IMR-90 (cell line): ENCODE results near the gene LTBP2. TPM values are rescaled to one million over a fixed set of nuclear protein-coding genes. Genes with fewer than 3 reads are reported as not detected.

Experiments
- ATAC-seq: fragments of 200-7000 bp; cut with Tn5 transposase; 2 replicates; pipeline ENCODE4 v1.9.1; 2020; ENCODE audit warnings: low read depth, mild to moderate bottlenecking, moderate library complexity
- BruUV-seq: library from RNA; stranded (reverse); fragments of 400-500 nt; replicated peaks from 2 replicates; lab custom pipeline; 2021; lab: Mats Ljungman, UMichigan
- CTCF ChIA-PET: fragments of 300-600 bp; formaldehyde crosslinking; extraction: SDS; loops from one replicate; lab custom pipeline; 2021; ENCODE audit warnings: antibody characterized with exemption; lab: Yijun Ruan, JAX
- POLR2A ChIA-PET: fragments of 300-600 bp; sonication (Branson Sonifier 250); formaldehyde crosslinking; loops from one replicate; lab custom pipeline; 2022; ENCODE audit warnings: antibody characterized with exemption; ENCODE audit not compliant: unreplicated experiment; lab: Charles Lee
- DNase-seq: peaks from one replicate; pipeline ENCODE4 v3.0.0; 2013
- H2AFZ ChIP-seq: replicated peaks from 2 replicates; pipeline ENCODE3; 2013; ENCODE audit warnings: low read length, mild to moderate bottlenecking; ENCODE audit not compliant: poor library complexity
- H2AK5ac ChIP-seq: 2 replicates; pipeline ENCODE4 v1.6.1; 2013; ENCODE audit warnings: low read depth, low read length, inconsistent platforms
- H2AK9ac ChIP-seq: replicated peaks from 2 replicates; pipeline ENCODE3; 2013; ENCODE audit warnings: mild to moderate bottlenecking, low read depth, low read length, moderate library complexity; ENCODE audit not compliant: poor library complexity
- H2BK120ac ChIP-seq: 2 replicates; pipeline ENCODE4 v1.6.1; 2013; ENCODE audit warnings: low read depth, low read length, inconsistent platforms
- H2BK15ac ChIP-seq: 3 replicates; pipeline ENCODE4 v1.6.1; 2013; ENCODE audit warnings: low read depth, low read length, inconsistent platforms
- H2BK20ac ChIP-seq: 2 replicates; pipeline ENCODE4 v1.6.1; 2013; ENCODE audit warnings: low read depth, mild to moderate bottlenecking, inconsistent platforms, low read length, moderate library complexity
- H2BK5ac ChIP-seq: 2 replicates; pipeline ENCODE4 v1.6.1; 2013; ENCODE audit warnings: mild to moderate bottlenecking, low read depth, low read length, inconsistent platforms; ENCODE audit not compliant: poor library complexity, severe bottlenecking
- H3K14ac ChIP-seq: replicated peaks from 2 replicates; pipeline ENCODE4 v1.6.1; 2013; ENCODE audit warnings: low read depth, low read length, inconsistent platforms
- H3K18ac ChIP-seq: 2 replicates; pipeline ENCODE4 v1.6.1; 2013; ENCODE audit warnings: low read depth, low read length, control low read depth
- H3K23ac ChIP-seq: 2 replicates; pipeline ENCODE4 v1.6.1; 2013; ENCODE audit warnings: low read depth, low read length, inconsistent platforms
- H3K27ac ChIP-seq: 2 replicates; pipeline ENCODE4 v1.5.1; 2013; ENCODE audit warnings: mild to moderate bottlenecking, control low read depth, low read length; ENCODE audit not compliant: insufficient read depth
- H3K27me3 ChIP-seq: 2 replicates; pipeline ENCODE4 v1.6.1; 2013; ENCODE audit warnings: low read length; ENCODE audit not compliant: control insufficient read depth, insufficient read depth
- H3K36me3 ChIP-seq: 2 replicates; pipeline ENCODE4 v1.6.1; 2013; ENCODE audit warnings: low read length, mixed read lengths; ENCODE audit not compliant: control insufficient read depth, insufficient read depth
- H3K4ac ChIP-seq: 2 replicates; pipeline ENCODE4 v1.6.1; 2013; ENCODE audit warnings: low read depth, low read length, inconsistent platforms
- H3K4me1 ChIP-seq: 2 replicates; pipeline ENCODE4 v1.6.1; 2013; ENCODE audit warnings: low read length, mixed read lengths; ENCODE audit not compliant: control insufficient read depth, insufficient read depth
- H3K4me2 ChIP-seq: 2 replicates; pipeline ENCODE4 v1.6.1; 2013; ENCODE audit warnings: low read depth, mild to moderate bottlenecking, control low read depth, low read length, moderate library complexity
- H3K4me3 ChIP-seq: 2 replicates; pipeline ENCODE4 v1.5.1; 2013; ENCODE audit warnings: low read depth, mild to moderate bottlenecking, control low read depth, low read length, moderate library complexity; ENCODE audit not compliant: insufficient read depth
- H3K56ac ChIP-seq: 2 replicates; pipeline ENCODE4 v1.6.1; 2013; ENCODE audit warnings: low read length, inconsistent platforms; ENCODE audit not compliant: insufficient read depth; ENCODE audit errors: extremely low read depth
- H3K79me1 ChIP-seq, 2 experiments: 2 replicates each; pipeline ENCODE4 v1.6.1; 2013; ENCODE audit warnings: low read length in 2 of 2, inconsistent platforms in 1 of 2, low read depth in 1 of 2
- H3K9ac ChIP-seq: 2 replicates; pipeline ENCODE4 v1.6.1; 2013; ENCODE audit warnings: low read depth, low read length, control low read depth
- H3K9me1 ChIP-seq: 2 replicates; pipeline ENCODE4 v1.6.1; 2013; ENCODE audit warnings: low read length, inconsistent platforms; ENCODE audit not compliant: insufficient read depth
- H3K9me3 ChIP-seq: 2 replicates; pipeline ENCODE4 v1.6.1; 2013; ENCODE audit warnings: low read length; ENCODE audit not compliant: control insufficient read depth, insufficient read depth
- H4K20me1 ChIP-seq: 2 replicates; pipeline ENCODE4 v1.6.1; 2013; ENCODE audit warnings: low read length, inconsistent platforms; ENCODE audit not compliant: insufficient read depth
- H4K5ac ChIP-seq: 2 replicates; pipeline ENCODE4 v1.6.1; 2013; ENCODE audit warnings: mild to moderate bottlenecking, low read depth, low read length, control low read depth
- H4K8ac ChIP-seq, 2 experiments: 2 replicates each; pipeline ENCODE4 v1.6.1; 2013; ENCODE audit warnings: low read depth in 2 of 2, low read length in 2 of 2, control low read depth in 1 of 2, inconsistent platforms in 1 of 2
- H4K91ac ChIP-seq: 2 replicates; pipeline ENCODE4 v1.6.1; 2013; ENCODE audit warnings: low read depth, low read length, inconsistent platforms; ENCODE audit not compliant: insufficient read depth
- FOS ChIP-seq: fragments of 150-350 bp; IDR thresholded peaks from 2 replicates; pipeline ENCODE4 v1.6.1; 2016; ENCODE audit warnings: low read depth, low read length
- POLR2A ChIP-seq: IDR thresholded peaks from 2 replicates; pipeline ENCODE4 v1.6.1; 2012; ENCODE audit warnings: mild to moderate bottlenecking, low read depth, low read length
- RFX5 ChIP-seq: IDR thresholded peaks from 2 replicates; pipeline ENCODE4 v1.8.0; 2012; ENCODE audit warnings: low read depth, mild to moderate bottlenecking, low read length, moderate library complexity
- SMC3 ChIP-seq: fragments of 150-350 bp; IDR thresholded peaks from 2 replicates; pipeline ENCODE4 v1.6.1; 2016; ENCODE audit warnings: low read depth, mild to moderate bottlenecking, antibody characterized with exemption, low read length, moderate library complexity
- WGBS, 2 experiments: methylation state at CpG; one replicate each; pipeline versions ENCODE4 v1.1.5 to v1.1.7; 2013; ENCODE audit warnings: missing lambda C conversion rate in 2 of 2; ENCODE audit not compliant: insufficient read length in 1 of 2; ENCODE audit errors: extremely low coverage in 2 of 2; 5-methylcytosine and 5-hydroxymethylcytosine counted together
- dilution Hi-C: fragments of 300-500 bp; cut with HindIII; formaldehyde crosslinking; loops from one replicate; pipeline ENCODE4 v1.14.3; 2018; ENCODE audit warnings: low sequenced_read_pairs; ENCODE audit not compliant: unreplicated experiment
- in situ Hi-C: fragments of 300-500 bp; cut with MboI; formaldehyde crosslinking; loops from 3 replicates; pipeline ENCODE4 v1.14.3; 2019; ENCODE audit warnings: low sequenced_read_pairs, inconsistent platforms, mixed read lengths
- intact Hi-C: fragments of 100-400 bp; cut with micrococcal nuclease; formaldehyde crosslinking; loops from 2 replicates; pipeline ENCODE4 v1.10.0; 2022
- polyA plus RNA-seq, 3 experiments: library from polyadenylated mRNA; depleted of rRNA; stranded (reverse); fragments of >200 nt; gene quantifications; 2 replicates each; pipeline ENCODE4 v1.2.3, GENCODE V29; 2012; ENCODE audit warnings: low replicate concordance in 1 of 3
- total RNA-seq: library from RNA; depleted of rRNA; stranded (reverse); fragments of >200 nt; gene quantifications from 2 replicates; pipeline ENCODE4 v1.2.3, GENCODE V29; 2012
- TF ChIP-seq, protein P1 (sequence below): fragments of 150-350 bp; IDR thresholded peaks from 2 replicates; pipeline ENCODE4 v1.6.1; 2016; ENCODE audit warnings: low read depth, mild to moderate bottlenecking, low read length, moderate library complexity, borderline replicate concordance
- TF ChIP-seq, protein P2 (sequence below): conservative IDR thresholded peaks from 2 replicates; pipeline ENCODE4 v1.5.1; 2012; ENCODE audit warnings: mild to moderate bottlenecking, low read depth, low read length, improper control_type of control experiment

The LTBP2 gene
- total and polyA plus RNA-seq, 2 of the 4 experiments (the other 2 are of a cell fraction), result 23.8 to 79.3 TPM

DNA sequence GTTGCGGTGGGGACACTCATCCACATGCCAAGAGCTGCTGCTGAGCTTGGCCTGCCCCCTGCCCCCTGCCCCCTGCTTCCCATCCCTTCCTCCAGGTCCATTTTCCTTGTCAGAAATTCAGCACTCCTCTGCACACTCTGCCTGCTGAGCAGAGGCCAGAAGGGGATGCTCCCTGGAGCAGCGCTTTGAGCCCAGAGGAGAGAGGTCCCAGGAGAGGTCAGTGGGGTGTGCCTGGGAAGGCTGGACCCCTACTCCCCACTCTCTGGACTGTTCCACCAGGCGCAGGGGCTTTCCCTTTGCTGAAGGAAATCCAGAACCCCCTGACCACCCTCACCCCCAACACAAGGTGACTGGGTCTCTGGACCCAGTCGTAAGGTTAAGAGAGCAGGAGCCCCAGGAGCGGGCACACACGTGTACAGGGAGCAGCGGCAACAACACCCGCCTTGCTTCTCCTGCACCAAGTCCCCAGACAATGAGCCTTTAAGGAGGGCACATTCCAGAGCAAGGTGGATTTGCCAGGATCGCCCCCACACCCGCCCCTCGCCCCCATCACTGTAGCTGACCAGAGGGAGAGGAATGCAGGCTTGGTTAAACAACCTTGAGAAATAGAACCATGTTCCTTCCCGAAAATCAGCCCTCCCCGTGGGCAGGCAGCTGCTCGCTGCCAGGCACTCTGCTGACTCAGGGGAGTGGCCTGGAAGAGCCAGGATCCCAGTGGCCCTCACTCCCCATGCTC is 87.8 kb downstream of the LTBP2 start:
- ChIA-PET CTCF (no interaction called here), POLR2A (interaction anchor here (0.6 kb wide), 1 partner anchor 261 kb away, joined by 7 read pairs; no protein-coding TSS in a partner anchor)
- Histone ChIP-seq H3K4ac (peak overlapping the region; percentile 67), H3K27me3 (no peaks in the 10 kb centered on the region), H2BK5ac (no peak overlapping the region), H3K4me3 (no peak overlapping the region), H3K9me3 (no peaks in the 10 kb centered on the region), H2BK20ac (no peak overlapping the region; the same call in 1 of the 2 replicates), H3K4me2 (no peak overlapping the region), H4K8ac (no peak overlapping the region), H3K36me3 (peaks cover 7% of the 10 kb centered on the region; the same call in 1 of the 2 replicates), H3K23ac (no peak overlapping the region), H3K14ac (no peak overlapping the region), H3K9ac (no peak overlapping the region), H4K5ac (peak overlapping the region; percentile 51), H2AFZ (peak overlapping the region; percentile 8), H3K4me1 (peaks cover 14% of the 10 kb centered on the region), H3K56ac (no peak overlapping the region), H2AK5ac (peak overlapping the region; percentile 27; the same call in 1 of the 2 replicates), H2AK9ac (peak overlapping the region; percentile 67), H4K20me1 (no peaks in the 10 kb centered on the region), H2BK15ac (no peak overlapping the region), H2BK120ac (peak overlapping the region; percentile 6; the same call in 1 of the 2 replicates), H3K27ac (peak overlapping the region; percentile 6; the same call in 1 of the 2 replicates), H4K91ac (no peak overlapping the region), H3K18ac (peak overlapping the region; percentile 73), H3K79me1 (no peaks in the 10 kb centered on the region), H3K9me1 (peaks cover 18% of the 10 kb centered on the region)
- intact Hi-C loops (no loop called here), dilution Hi-C loops (no loop called here), in situ Hi-C loops (no loop called here)
- TF ChIP-seq, protein P1, sequence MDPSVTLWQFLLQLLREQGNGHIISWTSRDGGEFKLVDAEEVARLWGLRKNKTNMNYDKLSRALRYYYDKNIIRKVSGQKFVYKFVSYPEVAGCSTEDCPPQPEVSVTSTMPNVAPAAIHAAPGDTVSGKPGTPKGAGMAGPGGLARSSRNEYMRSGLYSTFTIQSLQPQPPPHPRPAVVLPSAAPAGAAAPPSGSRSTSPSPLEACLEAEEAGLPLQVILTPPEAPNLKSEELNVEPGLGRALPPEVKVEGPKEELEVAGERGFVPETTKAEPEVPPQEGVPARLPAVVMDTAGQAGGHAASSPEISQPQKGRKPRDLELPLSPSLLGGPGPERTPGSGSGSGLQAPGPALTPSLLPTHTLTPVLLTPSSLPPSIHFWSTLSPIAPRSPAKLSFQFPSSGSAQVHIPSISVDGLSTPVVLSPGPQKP, result no peak
- TF ChIP-seq SMC3 (no peak), POLR2A (no peak), RFX5 (no peak), FOS (no peak)
- TF ChIP-seq, protein P2, sequence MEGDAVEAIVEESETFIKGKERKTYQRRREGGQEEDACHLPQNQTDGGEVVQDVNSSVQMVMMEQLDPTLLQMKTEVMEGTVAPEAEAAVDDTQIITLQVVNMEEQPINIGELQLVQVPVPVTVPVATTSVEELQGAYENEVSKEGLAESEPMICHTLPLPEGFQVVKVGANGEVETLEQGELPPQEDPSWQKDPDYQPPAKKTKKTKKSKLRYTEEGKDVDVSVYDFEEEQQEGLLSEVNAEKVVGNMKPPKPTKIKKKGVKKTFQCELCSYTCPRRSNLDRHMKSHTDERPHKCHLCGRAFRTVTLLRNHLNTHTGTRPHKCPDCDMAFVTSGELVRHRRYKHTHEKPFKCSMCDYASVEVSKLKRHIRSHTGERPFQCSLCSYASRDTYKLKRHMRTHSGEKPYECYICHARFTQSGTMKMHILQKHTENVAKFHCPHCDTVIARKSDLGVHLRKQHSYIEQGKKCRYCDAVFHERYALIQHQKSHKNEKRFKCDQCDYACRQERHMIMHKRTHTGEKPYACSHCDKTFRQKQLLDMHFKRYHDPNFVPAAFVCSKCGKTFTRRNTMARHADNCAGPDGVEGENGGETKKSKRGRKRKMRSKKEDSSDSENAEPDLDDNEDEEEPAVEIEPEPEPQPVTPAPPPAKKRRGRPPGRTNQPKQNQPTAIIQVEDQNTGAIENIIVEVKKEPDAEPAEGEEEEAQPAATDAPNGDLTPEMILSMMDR, result no peak
- no TSS peak for BruUV-seq
- WGBS, 2 experiments, result 75% methylated on average over 4 of the region's 14 CpGs; no CpG with 5 or more reads in 1 of the 2 experiments
- DNase-seq, result peak; percentile 60
- peak; percentile 74 for ATAC-seq
